Naive thymus-derived CD4-positive, alpha-beta T cell (primary cell): ENCODE results near the gene TNFAIP8L1. TPM values are rescaled to one million over a fixed set of nuclear protein-coding genes. Genes with fewer than 3 reads are reported as not detected.
A peak's percentile ranks its signal among the peaks of the same experiment; 100 is the strongest.

Experiments
- ATAC-seq: fragments of 150-1000 bp; cut with Tn5 transposase; 2 replicates; pipeline ENCODE4 v1.10.0; 2021; ENCODE audit warnings: mild to moderate bottlenecking, moderate library complexity
- CTCF ChIA-PET: fragments of 350-600 bp; sonication (Branson Sonifier 250); formaldehyde crosslinking; loops from one replicate; lab custom pipeline; 2021; ENCODE audit warnings: antibody characterized with exemption; lab: Charles Lee
- POLR2A ChIA-PET: fragments of 350-600 bp; sonication (Branson Sonifier 250); formaldehyde crosslinking; loops from one replicate; lab custom pipeline; 2021; ENCODE audit warnings: antibody characterized with exemption, inconsistent platforms; lab: Charles Lee
- DNase-seq, 9 donors: peaks; one replicate each; pipeline versions ENCODE4 v3.0.0 to v3.0.0-alpha.2; 2020 to 2022; ENCODE audit warnings: mixed read lengths in 1 of 9
- H3K27ac ChIP-seq: one replicate; pipeline ENCODE4 v1.7.0; 2013; ENCODE audit warnings: mild to moderate bottlenecking, low read depth, low read length, moderate library complexity
- H3K27me3 ChIP-seq, 2 donors: one replicate each; pipeline ENCODE4 v1.7.0; 2013; ENCODE audit warnings: low read length in 2 of 2, mild to moderate bottlenecking in 2 of 2, moderate library complexity in 2 of 2; ENCODE audit not compliant: control insufficient read depth in 2 of 2, insufficient read depth in 2 of 2
- H3K36me3 ChIP-seq, 3 experiments: 1 replicate in 2 of 3; 2 replicates in 1 of 3; pipeline ENCODE4 v1.7.0; 2013; ENCODE audit warnings: low read length in 3 of 3, mild to moderate bottlenecking in 3 of 3, moderate library complexity in 1 of 3; ENCODE audit not compliant: insufficient read depth in 3 of 3, control insufficient read depth in 2 of 3
- H3K4me1 ChIP-seq, 2 donors: one replicate each; pipeline ENCODE4 v1.7.0; 2013; ENCODE audit warnings: low read length in 2 of 2, mild to moderate bottlenecking in 2 of 2, moderate library complexity in 1 of 2; ENCODE audit not compliant: control insufficient read depth in 2 of 2, insufficient read depth in 2 of 2
- H3K4me3 ChIP-seq: 2 replicates; pipeline ENCODE4 v1.7.0; 2013; ENCODE audit warnings: mild to moderate bottlenecking, low read length
- H3K9me3 ChIP-seq, 3 experiments: 1 replicate in 2 of 3; 2 replicates in 1 of 3; pipeline ENCODE4 v1.7.0; 2013; ENCODE audit warnings: low read length in 3 of 3; ENCODE audit not compliant: control insufficient read depth in 2 of 3
- H3K27ac Mint-ChIP-seq, 9 donors: one replicate each; pipeline ENCODE4 v1.8.0; 2020 to 2022; ENCODE audit warnings: mixed read lengths in 9 of 9, mild to moderate bottlenecking in 8 of 9, moderate library complexity in 5 of 9, inconsistent platforms in 2 of 9
- H3K27me3 Mint-ChIP-seq, 5 donors: one replicate each; pipeline ENCODE4 v1.8.0; 2021 to 2022; ENCODE audit warnings: mixed read lengths in 5 of 5, mild to moderate bottlenecking in 1 of 5
- H3K36me3 Mint-ChIP-seq, 5 donors: one replicate each; pipeline ENCODE4 v1.8.0; 2020 to 2022; ENCODE audit warnings: mixed read lengths in 5 of 5, mild to moderate bottlenecking in 3 of 5, inconsistent platforms in 1 of 5
- H3K4me1 Mint-ChIP-seq, 7 donors: one replicate each; pipeline ENCODE4 v1.8.0; 2020 to 2022; ENCODE audit warnings: mixed read lengths in 7 of 7, mild to moderate bottlenecking in 3 of 7, inconsistent platforms in 1 of 7
- H3K4me3 Mint-ChIP-seq, 10 donors: one replicate each; pipeline ENCODE4 v1.8.0; 2020 to 2022; ENCODE audit warnings: mild to moderate bottlenecking in 10 of 10, mixed read lengths in 10 of 10, moderate library complexity in 6 of 10, inconsistent platforms in 2 of 10
- H3K9me3 Mint-ChIP-seq, 11 donors: one replicate each; pipeline ENCODE4 v1.8.0; 2020 to 2022; ENCODE audit warnings: mixed read lengths in 11 of 11, mild to moderate bottlenecking in 4 of 11, inconsistent platforms in 1 of 11, moderate library complexity in 1 of 11
- intact Hi-C, 2 donors: fragments of 100-400 bp; cut with micrococcal nuclease; formaldehyde crosslinking; loops; one replicate each; pipeline ENCODE4 v1.15.1; 2023
- polyA plus RNA-seq, 2 donors: library from polyadenylated mRNA; unstranded; fragments of 300-500 nt; fragmentation: Illumina TruSeq; gene quantifications; one replicate each; pipeline ENCODE4 v1.2.3, GENCODE V29; 2021
- total RNA-seq, 6 experiments: library from RNA in 5 of 6; stranded (reverse) in 5 of 6; gene quantifications; 1 replicate in 5 of 6; 2 replicates in 1 of 6; pipeline ENCODE4 v1.2.3 and lab custom pipeline; 2021 to 2026

The TNFAIP8L1 gene
- total and polyA plus RNA-seq, 7 experiments from 2014 or later: 8.0 to 22.4 (median 20.5) TPM

DNA sequence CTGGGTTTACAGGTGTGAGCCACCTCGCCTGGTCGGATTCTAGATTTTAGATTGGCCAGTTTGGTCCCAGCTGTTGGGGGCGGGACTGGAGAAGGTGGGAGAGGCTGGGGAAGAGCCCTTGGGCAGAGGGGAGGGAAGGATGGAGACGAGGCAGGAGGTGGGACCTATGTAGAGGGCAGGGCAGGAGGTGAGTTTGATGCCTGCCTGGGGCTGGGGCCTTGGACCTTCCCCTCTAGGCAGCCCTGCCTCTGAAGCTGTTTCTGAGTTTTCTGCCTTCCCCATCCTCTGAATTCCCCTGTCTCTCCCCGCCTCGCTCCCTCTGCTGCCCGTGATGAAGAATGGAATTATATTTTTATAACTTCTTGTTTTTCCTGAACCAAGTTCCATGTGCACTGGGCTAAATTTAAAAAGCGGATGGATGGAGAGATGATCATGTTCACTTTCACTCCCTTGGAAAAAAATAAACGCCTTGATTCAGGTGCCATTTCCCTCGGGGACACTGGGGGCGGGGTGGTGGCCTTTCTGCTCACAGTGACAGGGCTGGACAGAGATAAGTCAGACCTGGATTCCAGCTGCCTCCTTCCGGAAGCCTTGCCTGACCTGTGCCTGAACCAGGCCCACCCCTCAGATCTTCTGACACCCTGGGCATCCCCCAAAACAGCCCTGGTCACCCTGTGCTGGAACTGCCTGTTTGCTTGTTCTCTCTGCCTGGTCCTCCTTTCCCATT lies 16.5 kb upstream of the TNFAIP8L1 start:
- ChIA-PET POLR2A (no interaction called here), CTCF (no interaction called here)
- H3K9me3 Mint-ChIP-seq: no peaks in the 10 kb centered on the region
- DNase-seq: no peak
- peaks cover 0 to 3% (median 0%) of the 10 kb centered on the region in 7 donors for H3K4me1 Mint-ChIP-seq
- Histone ChIP-seq H3K9me3 (no peaks in the 10 kb centered on the region), H3K27ac (no peak overlapping the region), H3K27me3 (no peaks in the 10 kb centered on the region), H3K4me3 (no peak overlapping the region), H3K36me3 (no peaks in the 10 kb centered on the region), H3K4me1 (no peaks in the 10 kb centered on the region)
- no peaks in the 10 kb centered on the region for H3K36me3 Mint-ChIP-seq
- H3K27me3 Mint-ChIP-seq: peaks cover 0 to 30% (median 8%) of the 10 kb centered on the region in 5 donors
- no peak for ATAC-seq
- intact Hi-C loops: no loop called here
- H3K4me3 Mint-ChIP-seq: no peak overlapping the region
- H3K27ac Mint-ChIP-seq: no peak overlapping the region

DNA sequence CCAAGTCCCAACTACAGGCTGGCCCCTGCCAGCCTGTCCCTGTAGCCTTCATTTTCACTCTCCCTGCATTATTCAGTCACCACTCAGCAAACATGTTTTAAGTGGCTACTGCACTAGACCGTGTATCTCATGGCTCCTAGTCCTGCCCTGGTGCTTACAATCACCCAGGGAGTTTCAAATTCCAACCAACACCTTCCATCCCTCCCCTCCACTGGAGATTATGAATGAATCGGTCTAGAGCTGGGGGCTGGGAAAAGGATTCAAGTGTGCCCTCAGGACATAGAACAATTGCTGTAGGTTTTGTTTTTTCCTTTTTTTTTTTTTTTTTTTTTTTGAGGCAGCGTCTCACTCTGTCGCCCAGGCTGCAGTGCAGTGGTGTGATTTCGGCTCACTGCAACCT lies 15.0 kb upstream of the TNFAIP8L1 start:
- Mint-ChIP-seq H3K4me3 (no peak overlapping the region), H3K27ac (no peak overlapping the region), H3K36me3 (no peaks in the 10 kb centered on the region), H3K27me3 (peaks cover 0 to 25% (median 11%) of the 10 kb centered on the region in 5 donors), H3K9me3 (no peaks in the 10 kb centered on the region), H3K4me1 (peaks cover 0 to 3% (median 0%) of the 10 kb centered on the region in 7 donors)
- intact Hi-C loops: no loop called here
- Histone ChIP-seq H3K36me3 (no peaks in the 10 kb centered on the region), H3K27me3 (no peaks in the 10 kb centered on the region), H3K27ac (no peak overlapping the region), H3K4me1 (no peaks in the 10 kb centered on the region), H3K4me3 (no peak overlapping the region), H3K9me3 (no peaks in the 10 kb centered on the region)
- DNase-seq (no peak), ATAC-seq (no peak)
- ChIA-PET POLR2A (interaction anchor here (0.7 kb wide), 1 partner anchor 777 kb away, joined by 4 read pairs; no protein-coding TSS in a partner anchor), CTCF (no interaction called here)

DNA sequence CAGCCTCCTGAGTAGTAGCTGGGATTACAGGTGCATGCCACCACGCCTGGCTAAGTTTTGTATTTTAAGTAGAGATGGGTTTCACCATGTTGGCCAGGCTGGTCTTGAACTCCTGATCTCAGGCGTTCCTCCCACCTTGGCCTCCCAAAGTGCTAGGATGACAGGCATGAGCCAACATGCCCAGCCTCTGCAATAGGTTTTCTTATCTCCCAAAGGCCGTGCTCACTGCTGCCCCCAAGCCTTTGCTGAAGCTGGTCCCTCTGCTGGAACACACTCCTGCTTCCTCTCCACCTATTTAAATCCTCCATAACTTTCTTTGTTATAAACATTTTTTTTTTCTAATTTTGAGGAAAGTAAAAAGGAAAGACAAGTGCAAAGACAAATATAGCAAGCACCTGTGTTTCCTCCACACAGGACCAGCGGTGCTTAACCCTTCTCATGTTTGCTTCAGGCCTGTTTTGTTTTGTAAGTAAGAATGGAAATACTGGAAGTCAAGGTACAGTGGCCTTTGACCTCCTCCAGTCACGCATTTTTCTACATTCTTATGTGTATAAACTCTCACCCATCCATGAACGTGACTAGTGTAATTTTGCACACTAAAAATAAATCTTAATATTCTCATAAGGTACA lies 14.5 kb upstream of the TNFAIP8L1 start:
- intact Hi-C loops: no loop called here

DNA sequence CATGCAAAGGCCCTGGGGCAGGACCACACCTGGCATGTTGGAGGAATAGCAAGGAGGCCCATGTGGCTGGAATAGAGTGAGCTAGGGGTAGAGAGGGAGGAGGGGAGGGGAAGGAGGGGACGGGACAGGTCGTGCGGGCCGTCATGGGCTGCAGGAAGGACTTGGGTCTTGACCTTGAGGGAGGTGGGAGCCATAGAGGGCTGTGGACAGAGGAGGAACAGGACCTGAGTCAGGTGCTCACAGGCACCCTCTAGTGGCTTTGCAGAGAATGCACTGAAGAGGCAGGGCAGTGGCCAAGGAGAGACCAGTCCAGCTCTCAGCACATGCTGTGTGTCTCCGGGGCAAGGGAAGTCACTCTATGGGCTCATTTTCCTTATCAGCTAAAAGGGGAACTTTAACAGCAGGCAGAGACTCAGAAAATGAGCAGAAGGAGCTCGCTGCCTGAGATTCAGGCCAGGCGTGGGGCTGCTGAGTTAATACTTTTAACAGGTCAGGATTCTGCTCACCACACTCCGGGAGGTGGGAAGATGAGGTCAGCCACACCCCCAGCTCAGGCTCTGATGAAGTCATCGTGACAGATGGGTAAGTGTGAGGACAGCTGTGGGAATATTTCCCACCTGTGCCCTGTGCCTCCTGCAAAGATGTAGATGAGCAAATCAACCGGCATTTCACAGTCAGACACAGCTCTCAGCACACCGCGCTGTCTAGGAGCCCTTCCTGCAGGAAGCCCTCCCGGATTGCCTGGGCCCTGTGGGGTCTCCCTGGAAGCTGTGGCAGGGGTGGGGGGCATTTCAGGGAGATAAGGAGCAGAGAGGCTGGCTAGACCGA lies 6.0 kb upstream of the TNFAIP8L1 start:
- ATAC-seq: peak; percentile 87
- Histone ChIP-seq H3K9me3 (no peaks in the 10 kb centered on the region), H3K27me3 (no peaks in the 10 kb centered on the region), H3K4me1 (peaks cover 12 to 14% of the 10 kb centered on the region in 2 donors), H3K27ac (no peak overlapping the region), H3K36me3 (no peaks in the 10 kb centered on the region), H3K4me3 (no peak overlapping the region)
- DNase-seq: peak in 6 of 9 donors; percentile 21 to 50 (median 32)
- peaks cover 0 to 6% (median 0%) of the 10 kb centered on the region in 5 donors for H3K27me3 Mint-ChIP-seq
- POLR2A ChIA-PET: interaction anchor here (1.6 kb wide), 1 partner anchor 57 kb away, joined by 4 read pairs; no protein-coding TSS in a partner anchor
- intact Hi-C loops: no loop called here
- H3K4me1 Mint-ChIP-seq: peaks cover 11 to 22% (median 14%) of the 10 kb centered on the region in 7 donors
- CTCF ChIA-PET: interaction anchor here (0.6 to 2.6 kb wide), 5 partner anchors 14 to 74 kb away, joined by 3 to 12 read pairs (median 5); no protein-coding TSS in a partner anchor
- H3K27ac Mint-ChIP-seq: peak overlapping the region in 4 of 9 donors; percentile 39 to 83 (median 72)
- peak overlapping the region in 4 of 10 donors; percentile 27 to 48 (median 39) for H3K4me3 Mint-ChIP-seq
- no peaks in the 10 kb centered on the region for H3K36me3 Mint-ChIP-seq
- no peaks in the 10 kb centered on the region for H3K9me3 Mint-ChIP-seq

More for the DNA sequence above, 14.5 kb upstream of the TNFAIP8L1 start:
- Mint-ChIP-seq H3K9me3 (no peaks in the 10 kb centered on the region), H3K4me1 (peaks cover 0 to 3% (median 0%) of the 10 kb centered on the region in 7 donors), H3K36me3 (no peaks in the 10 kb centered on the region), H3K4me3 (no peak overlapping the region), H3K27ac (no peak overlapping the region), H3K27me3 (peaks cover 0 to 26% (median 11%) of the 10 kb centered on the region in 5 donors)
- Histone ChIP-seq H3K36me3 (no peaks in the 10 kb centered on the region), H3K9me3 (no peaks in the 10 kb centered on the region), H3K27me3 (no peaks in the 10 kb centered on the region), H3K4me3 (no peak overlapping the region), H3K27ac (no peak overlapping the region), H3K4me1 (no peaks in the 10 kb centered on the region)
- DNase-seq: no peak
- POLR2A ChIA-PET: interaction anchor here (0.7 kb wide), 1 partner anchor 778 kb away, joined by 4 read pairs; no protein-coding TSS in a partner anchor
- CTCF ChIA-PET: no interaction called here
- ATAC-seq: no peak

DNA sequence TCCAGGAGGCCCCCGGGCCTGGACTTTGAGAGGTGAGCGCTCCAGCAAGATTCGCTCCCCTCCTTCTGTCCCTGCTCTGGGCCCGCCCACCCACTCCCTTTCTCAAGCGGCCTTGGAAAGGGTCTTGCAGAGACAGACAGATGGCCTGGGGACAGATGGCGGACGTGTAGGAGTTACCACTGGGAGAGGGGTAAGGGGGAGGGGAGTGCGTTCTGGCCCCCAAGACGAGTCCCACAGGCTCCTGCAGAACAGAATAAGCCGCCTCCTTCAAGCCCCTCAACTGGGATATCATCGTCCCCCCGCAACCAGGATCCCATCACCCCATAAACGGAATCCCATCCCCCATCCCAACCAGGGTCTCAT lies 3.6 kb upstream of the TNFAIP8L1 start:
- intact Hi-C loops: loop anchor here (1.0 to 5.0 kb wide), 8 partner anchors 46 to 513 kb away; partner anchors contain the start of genes ANKRD24 (in 1 of the 2), HDGFL2 (in 1 of the 2), MAP2K2 (in 1 of the 2) and SIRT6 (in 1 of the 2)
- no peak for ATAC-seq
- Histone ChIP-seq H3K27ac (peak overlapping the region; percentile 63), H3K9me3 (no peaks in the 10 kb centered on the region), H3K4me1 (peaks cover 24 to 27% of the 10 kb centered on the region in 2 donors), H3K36me3 (peaks cover 0 to 6% (median 0%) of the 10 kb centered on the region in 3 experiments), H3K4me3 (peak overlapping the region; percentile 66), H3K27me3 (no peaks in the 10 kb centered on the region)
- ChIA-PET POLR2A (interaction anchor here (1.4 kb wide), 1 partner anchor 34 kb away, joined by 4 read pairs; the partner anchor contains the start of gene MYDGF), CTCF (interaction anchor here (0.5 to 2.8 kb wide), 12 partner anchors 20 to 711 kb away, joined by 3 to 40 read pairs (median 4); partner anchors contain the start of gene FEM1A)
- Mint-ChIP-seq H3K4me1 (peaks cover 21 to 37% (median 30%) of the 10 kb centered on the region in 7 donors), H3K27me3 (peaks cover 0 to 3% (median 0%) of the 10 kb centered on the region in 5 donors), H3K27ac (peak overlapping the region in 1 of 9 donors; percentile 10), H3K9me3 (no peaks in the 10 kb centered on the region), H3K36me3 (no peaks in the 10 kb centered on the region), H3K4me3 (peak overlapping the region in 9 of 10 donors; percentile 36 to 75 (median 61))
- DNase-seq: no peak
